Daoy (cell line): ENCODE measurements around the gene PRDM4. TPM values are rescaled to one million over a fixed set of nuclear protein-coding genes. Genes with fewer than 3 reads are reported as not detected.
A peak's percentile ranks its signal among the peaks of the same experiment; 100 is the strongest.
"Not testable (repeated sequence)": the region's sequence is repeated elsewhere in the genome, so short reads cannot be mapped to it uniquely, and the experiment has no call there.

Source experiments
- DNase-seq: peaks from one replicate; pipeline ENCODE4 v3.0.0-alpha.2; 2015; ENCODE audit warnings: low read depth
- total RNA-seq: library from RNA; depleted of rRNA; stranded (reverse); fragments of >200 nt; shearing (Covaris generic); gene quantifications from 2 replicates; pipeline ENCODE4 v1.2.3, GENCODE V29; 2014

Gene PRDM4
- total RNA-seq, 1 experiment from 2014 or later: 39.9 TPM

GRCh38 chr12:107767466-107767865, 6.5 kb upstream of the PRDM4 start:
- DNase-seq: no peak

GRCh38 chr12:107765316-107765715, 4.4 kb upstream of the PRDM4 start:
- DNase-seq: no peak

DNA sequence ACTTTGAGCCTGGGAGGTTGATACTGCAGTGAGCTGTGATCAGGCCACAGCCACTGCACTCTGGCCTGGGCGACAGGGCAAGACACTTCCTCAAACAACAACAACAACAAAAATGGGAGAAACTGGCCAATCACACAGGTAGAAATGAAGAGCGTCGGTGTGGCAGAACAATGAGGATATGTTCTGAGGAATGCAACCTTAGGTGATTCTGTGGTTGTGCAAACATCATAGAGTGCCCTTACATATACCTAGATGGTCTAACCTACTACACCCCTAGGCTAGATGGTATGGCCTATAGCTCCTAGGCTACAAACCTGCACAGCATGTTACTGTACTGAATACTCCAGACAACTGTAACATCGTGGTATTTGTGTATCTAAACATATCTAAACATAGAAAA, 3.7 kb upstream of the PRDM4 start:
- no peak for DNase-seq

- no peak for DNase-seq
These were observed 1.9 kb upstream of the PRDM4 start for GRCh38 chr12:107762874-107763273.

GRCh38 chr12:107761502-107761904, 566 bp upstream of the PRDM4 start:
- DNase-seq: no peak

DNA sequence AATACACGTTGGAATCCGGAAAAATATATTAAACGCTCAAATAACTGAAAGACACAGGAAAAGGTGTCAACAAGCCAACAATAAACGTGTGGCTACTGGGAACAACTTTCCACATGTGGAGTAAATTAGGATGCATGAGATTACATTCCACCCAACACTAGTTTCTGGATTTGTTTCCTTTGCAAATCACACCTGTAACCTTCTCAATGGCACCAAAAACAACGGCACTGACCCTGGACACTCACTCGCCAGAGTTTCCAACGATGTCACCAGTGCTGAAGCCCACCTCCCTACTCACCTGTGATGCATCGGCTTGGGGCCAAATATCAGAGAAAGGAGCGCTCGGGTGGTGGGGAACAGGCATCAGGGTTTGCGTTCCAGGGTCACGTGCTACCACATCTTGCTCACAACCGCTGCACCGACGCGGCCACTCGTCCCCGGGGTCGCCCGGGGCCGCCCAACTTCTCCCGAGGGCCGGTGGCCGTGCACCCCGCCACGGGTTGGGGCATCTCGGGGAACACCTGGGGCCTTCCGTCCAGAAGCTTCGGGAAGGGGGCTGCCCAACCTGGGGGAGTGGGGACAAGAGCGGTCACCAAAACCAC, 629 bp downstream of the PRDM4 start:
- DNase-seq: peak; percentile 42

GRCh38 chr12:107759410-107759809, 1.5 kb downstream of the PRDM4 start:
- peak; percentile 87 for DNase-seq

DNA sequence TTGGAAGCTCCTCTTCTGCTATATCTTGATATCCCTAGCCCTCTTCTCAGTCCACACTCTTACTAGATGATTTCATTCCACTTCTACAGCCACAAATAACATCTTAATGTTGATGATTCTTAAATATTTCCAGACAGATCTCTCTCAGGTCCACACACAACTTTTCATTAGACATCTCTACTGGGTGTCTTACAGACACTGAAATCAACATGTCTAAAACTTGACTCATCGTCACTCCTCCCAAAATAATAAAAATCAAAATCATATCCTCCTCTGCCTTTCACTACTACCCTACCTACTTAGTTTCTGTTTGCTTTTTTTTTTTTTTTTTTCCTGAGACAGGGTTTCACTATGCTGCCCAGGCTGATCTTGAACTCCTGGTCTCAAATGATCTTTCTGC, 11.9 kb downstream of the PRDM4 start:
- DNase-seq: peak; percentile 19

GRCh38 chr12:107748472-107748871, 12.5 kb downstream of the PRDM4 start:
- DNase-seq: peak; percentile 78

DNA sequence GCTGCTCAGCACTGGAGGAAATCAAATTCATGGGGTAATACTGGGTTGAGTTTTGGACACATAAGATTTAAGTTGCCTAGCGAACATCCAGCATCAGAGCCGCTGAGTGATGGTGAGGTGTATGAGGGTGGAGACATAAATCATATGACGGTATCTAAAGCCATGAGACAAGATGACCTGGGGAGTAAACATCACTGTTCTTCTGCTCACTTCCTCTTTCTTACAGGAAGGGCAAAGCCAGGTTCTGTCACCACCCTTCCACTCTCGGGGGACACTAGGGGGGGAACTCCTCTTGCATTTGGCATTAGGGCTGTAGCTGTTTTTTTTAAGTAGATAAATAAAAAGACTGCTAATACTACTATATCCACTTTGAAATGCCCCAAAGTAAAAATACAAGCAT, 24.0 kb downstream of the PRDM4 start:
- DNase-seq: no peak

GRCh38 chr12:107735763-107736162, 25.2 kb downstream of the PRDM4 start:
- DNase-seq: no peak

- DNase-seq: no peak
These were observed 26.8 kb downstream of the PRDM4 start for GRCh38 chr12:107734139-107734538.

GRCh38 chr12:107732365-107732764, 28.6 kb downstream of the PRDM4 start:
- DNase-seq: no peak

GRCh38 chr12:107731366-107731765, 29.6 kb downstream of the PRDM4 start:
- DNase-seq: no peak

- DNase-seq: no peak
These were observed 30.2 kb downstream of the PRDM4 start for GRCh38 chr12:107730618-107731341.

DNA sequence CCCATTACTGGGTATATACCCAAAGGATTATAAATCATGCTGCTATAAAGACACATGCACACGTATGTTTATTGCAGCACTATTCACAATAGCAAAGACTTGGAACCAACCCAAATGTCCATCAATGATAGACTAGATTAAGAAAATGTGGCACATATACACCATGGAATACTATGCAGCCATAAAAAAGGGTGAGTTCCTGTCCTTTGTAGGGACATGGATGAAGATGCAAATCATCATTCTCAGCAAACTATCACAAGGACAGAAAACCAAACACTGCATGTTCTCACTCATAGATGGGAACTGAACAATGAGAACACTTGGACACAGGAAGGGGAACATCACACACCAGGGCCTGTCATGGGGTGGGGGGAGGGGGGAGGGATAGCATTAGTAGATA, 33.2 kb downstream of the PRDM4 start:
- not testable (repeated sequence) for DNase-seq

GRCh38 chr12:107727327-107727726, 33.6 kb downstream of the PRDM4 start:
- not testable (repeated sequence) for DNase-seq

GRCh38 chr12:107718606-107719005, 42.3 kb downstream of the PRDM4 start:
- DNase-seq: no peak

- DNase-seq: no peak
These were observed 45.2 kb downstream of the PRDM4 start for GRCh38 chr12:107715780-107716179.

GRCh38 chr12:107705522-107705921, 55.4 kb downstream of the PRDM4 start:
- not testable (repeated sequence) for DNase-seq

GRCh38 chr12:107704041-107704440, 56.9 kb downstream of the PRDM4 start:
- DNase-seq: peak; percentile 31

DNA sequence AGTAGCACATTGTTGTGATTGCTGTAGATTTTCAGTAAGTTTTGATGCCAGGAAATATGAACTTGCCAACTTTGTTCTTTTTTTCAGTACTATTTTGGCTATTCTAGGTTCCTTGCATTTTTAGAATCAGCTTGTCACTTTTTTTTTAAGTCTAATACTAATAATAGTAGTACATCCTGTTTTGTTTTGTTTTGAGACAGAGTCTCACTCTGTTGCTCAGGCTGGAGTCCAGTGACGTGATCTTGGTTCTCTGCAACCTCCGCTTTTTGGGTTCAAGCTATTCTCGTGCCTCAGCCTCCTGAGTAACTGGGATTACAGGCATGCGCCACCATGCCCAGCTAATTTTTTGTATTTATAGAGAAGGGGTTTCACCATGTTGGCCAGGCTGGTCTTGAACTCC, 58.8 kb downstream of the PRDM4 start:
- no peak for DNase-seq

DNA sequence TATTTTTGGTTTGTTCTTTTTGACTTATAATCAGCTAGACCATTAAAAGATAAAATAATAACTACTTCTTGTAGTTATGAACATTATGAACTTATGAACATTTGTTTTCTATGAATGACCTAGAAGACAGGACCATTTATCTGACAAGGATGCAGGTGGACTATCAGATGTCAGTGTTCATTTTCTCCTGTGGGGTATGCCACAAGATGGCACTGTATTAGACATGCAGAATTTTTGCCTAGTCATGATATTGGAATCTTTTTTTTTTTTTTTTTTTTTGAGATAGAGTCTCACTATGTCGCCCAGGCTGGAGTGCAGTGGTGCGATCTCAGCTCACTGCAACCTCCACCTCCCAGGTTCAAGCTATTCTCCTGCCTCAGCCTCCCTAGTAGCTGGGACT, 65.2 kb downstream of the PRDM4 start:
- DNase-seq: peak; percentile 15
